H1 (cell line): ENCODE data around the gene RTKN. TPM values are rescaled to one million over a fixed set of nuclear protein-coding genes. Genes with fewer than 3 reads are reported as not detected.

Source experiments
- CTCF ChIA-PET: fragments of 300-600 bp; sonication (Branson Sonifier 250); formaldehyde crosslinking; loops from one replicate; lab custom pipeline; 2021; ENCODE audit not compliant: partially characterized antibody; lab: Charles Lee
- POLR2A ChIA-PET: fragments of 300-600 bp; sonication (Branson Sonifier 250); formaldehyde crosslinking; loops from one replicate; lab custom pipeline; 2021; ENCODE audit warnings: inconsistent platforms; ENCODE audit not compliant: partially characterized antibody; lab: Charles Lee
- DNase-seq, 2 experiments: peaks; one replicate each; pipeline versions ENCODE4 v3.0.0 to v3.0.0-alpha.2; 2010 to 2022; ENCODE audit warnings: low spot score in 2 of 2, low read depth in 1 of 2, mixed read lengths in 1 of 2
- FAIRE-seq: peaks from 2 replicates; lab custom pipeline; 2011; peaks lifted over from hg19 to GRCh38; lab: Jason Lieb, UNC
- H2AFZ ChIP-seq: 2 replicates; pipeline ENCODE4 v1.8.1; 2012; ENCODE audit warnings: low read length, inconsistent platforms
- H2AK5ac ChIP-seq: 2 replicates; pipeline ENCODE4 v1.6.1; 2013; ENCODE audit warnings: low read depth, low read length
- H2BK120ac ChIP-seq: replicated peaks from 2 replicates; pipeline ENCODE3; 2013; ENCODE audit warnings: low read depth, low read length, inconsistent platforms
- H2BK12ac ChIP-seq: 2 replicates; pipeline ENCODE4 v1.6.1; 2013; ENCODE audit warnings: low read depth, low read length
- H2BK15ac ChIP-seq: 2 replicates; pipeline ENCODE4 v1.6.1; 2013; ENCODE audit warnings: low read length
- H2BK20ac ChIP-seq: 2 replicates; pipeline ENCODE4 v1.6.1; 2013; ENCODE audit warnings: low read length
- H2BK5ac ChIP-seq: 2 replicates; pipeline ENCODE4 v1.6.1; 2013; ENCODE audit warnings: low read depth, low read length
- H3K14ac ChIP-seq: 2 replicates; pipeline ENCODE4 v1.6.1; 2013; ENCODE audit warnings: inconsistent platforms; ENCODE audit not compliant: insufficient read length
- H3K18ac ChIP-seq: 2 replicates; pipeline ENCODE4 v1.6.1; 2013; ENCODE audit warnings: low read length; ENCODE audit errors: extremely low read depth
- H3K23ac ChIP-seq: 2 replicates; pipeline ENCODE4 v1.6.1; 2013; ENCODE audit warnings: inconsistent platforms; ENCODE audit not compliant: insufficient read length
- H3K23me2 ChIP-seq: 2 replicates; pipeline ENCODE4 v1.6.1; 2013; ENCODE audit warnings: low read depth, low read length
- H3K27ac ChIP-seq: 2 replicates; pipeline ENCODE4 v1.6.1; 2011; ENCODE audit warnings: low read depth, low read length, inconsistent platforms
- H3K27me3 ChIP-seq, 4 experiments: replicated peaks in 1 of 4; 1 replicate in 1 of 4; 2 replicates in 3 of 4; pipeline versions ENCODE4 v1.6.1 to v1.8.1; 2011 to 2013; ENCODE audit warnings: low read length in 3 of 4, mild to moderate bottlenecking in 3 of 4, inconsistent platforms in 2 of 4, mixed read lengths in 2 of 4, moderate library complexity in 1 of 4; ENCODE audit not compliant: control insufficient read depth in 3 of 4, insufficient read depth in 3 of 4; ENCODE audit errors: extremely low read depth in 1 of 4
- H3K36me3 ChIP-seq, 4 experiments: 2 replicates each; pipeline versions ENCODE4 v1.6.1 to v1.8.1; 2011 to 2013; ENCODE audit warnings: mild to moderate bottlenecking in 4 of 4, low read length in 3 of 4, moderate library complexity in 2 of 4, control low read depth in 1 of 4, inconsistent platforms in 1 of 4; ENCODE audit not compliant: insufficient read depth in 4 of 4, control insufficient read depth in 2 of 4
- H3K4ac ChIP-seq: replicated peaks from 2 replicates; pipeline ENCODE3; 2013; ENCODE audit warnings: low read length, low read depth, mixed read lengths, inconsistent platforms; ENCODE audit not compliant: insufficient read length
- H3K4me1 ChIP-seq, 4 experiments: replicated peaks in 1 of 4; 1 replicate in 1 of 4; 2 replicates in 3 of 4; pipeline versions ENCODE4 v1.6.1 to v1.8.1; 2011 to 2013; ENCODE audit warnings: low read length in 3 of 4, inconsistent platforms in 2 of 4, mixed read lengths in 1 of 4; ENCODE audit not compliant: insufficient read depth in 4 of 4, control insufficient read depth in 3 of 4
- H3K4me2 ChIP-seq, 2 experiments: 2 replicates each; pipeline versions ENCODE4 v1.6.1 to v1.8.1; 2011 to 2013; ENCODE audit warnings: low read depth in 2 of 2, low read length in 2 of 2, control low read depth in 1 of 2, inconsistent platforms in 1 of 2, mild to moderate bottlenecking in 1 of 2; ENCODE audit not compliant: insufficient read depth in 1 of 2
- H3K4me3 ChIP-seq, 4 experiments: fragments of 200-600, 300-600 bp in 1 of 4; sonication (generic), shearing (Covaris generic), sonication (Bioruptor Twin) in 1 of 4; 2 replicates each; pipeline versions ENCODE4 v1.5.1 to v1.8.1; 2011 to 2016; ENCODE audit warnings: low read length in 4 of 4, low read depth in 3 of 4, control low read depth in 2 of 4, inconsistent platforms in 2 of 4, mild to moderate bottlenecking in 2 of 4, mixed read lengths in 1 of 4, moderate library complexity in 1 of 4; ENCODE audit not compliant: insufficient read depth in 2 of 4; ENCODE audit errors: extremely low read depth in 1 of 4
- H3K56ac ChIP-seq: replicated peaks from 2 replicates; pipeline ENCODE3; 2013; ENCODE audit warnings: low read depth, mild to moderate bottlenecking, mixed read lengths, low read length, inconsistent platforms; ENCODE audit not compliant: insufficient read length
- H3K79me1 ChIP-seq: 2 replicates; pipeline ENCODE4 v1.6.1; 2013; ENCODE audit warnings: low read depth, low read length, control low read depth
- H3K79me2 ChIP-seq, 2 experiments: 2 replicates each; pipeline versions ENCODE4 v1.6.1 to v1.8.1; 2012 to 2013; ENCODE audit warnings: low read length in 2 of 2, mild to moderate bottlenecking in 2 of 2, inconsistent platforms in 1 of 2; ENCODE audit not compliant: insufficient read depth in 2 of 2, control insufficient read depth in 1 of 2
- H3K9ac ChIP-seq, 4 experiments: replicated peaks in 1 of 4; 1 replicate in 1 of 4; 2 replicates in 3 of 4; pipeline versions ENCODE4 v1.6.1 to v1.8.1; 2011 to 2013; ENCODE audit warnings: low read depth in 3 of 4, low read length in 3 of 4, control low read depth in 2 of 4, mild to moderate bottlenecking in 2 of 4, moderate library complexity in 2 of 4, inconsistent platforms in 1 of 4; ENCODE audit errors: extremely low read depth in 1 of 4
- H3K9me3 ChIP-seq, 2 experiments: 2 replicates each; pipeline versions ENCODE4 v1.6.1 to v1.8.1; 2012 to 2013; ENCODE audit warnings: mild to moderate bottlenecking in 2 of 2, moderate library complexity in 2 of 2, control low read depth in 1 of 2, inconsistent platforms in 1 of 2, low read depth in 1 of 2, low read length in 1 of 2, mixed read lengths in 1 of 2; ENCODE audit not compliant: insufficient read depth in 2 of 2
- H4K20me1 ChIP-seq, 2 experiments: replicated peaks in 1 of 2; 2 replicates each; pipeline versions ENCODE3 to v1.8.1; 2011 to 2013; ENCODE audit warnings: inconsistent platforms in 2 of 2, low read length in 2 of 2, mild to moderate bottlenecking in 1 of 2; ENCODE audit not compliant: insufficient read depth in 2 of 2, control insufficient read depth in 1 of 2
- H4K5ac ChIP-seq: 2 replicates; pipeline ENCODE4 v1.6.1; 2013; ENCODE audit warnings: low read length, low read depth, mixed read lengths, inconsistent platforms; ENCODE audit not compliant: insufficient read length
- H4K8ac ChIP-seq: 2 replicates; pipeline ENCODE4 v1.8.0; 2013; ENCODE audit warnings: mild to moderate bottlenecking, moderate library complexity, low read length, inconsistent platforms; ENCODE audit not compliant: insufficient read depth; ENCODE audit errors: extremely low read depth
- H4K91ac ChIP-seq: replicated peaks from 2 replicates; pipeline ENCODE3; 2013; ENCODE audit warnings: low read length, mixed read lengths, inconsistent platforms; ENCODE audit not compliant: insufficient read length
- JUND ChIP-seq: IDR thresholded peaks from 2 replicates; pipeline ENCODE4 v1.6.1; 2011; ENCODE audit warnings: mild to moderate bottlenecking, improper control_type of control experiment, low read length
- KDM1A ChIP-seq: fragments of 200-600, 300-600 bp; sonication (generic); IDR thresholded peaks from 2 replicates; pipeline ENCODE4 v1.7.1; 2016; ENCODE audit warnings: mild to moderate bottlenecking, low read length, borderline replicate concordance
- WGBS, 2 experiments: shearing (Covaris generic) in 1 of 2; methylation state at CpG; one replicate each; pipeline versions ENCODE4 v1.1.6 to v1.1.7; 2013 to 2015; ENCODE audit warnings: low lambda C conversion rate in 2 of 2, mixed read lengths in 2 of 2, inconsistent platforms in 1 of 2, low coverage in 1 of 2, missing lambda C conversion rate in 1 of 2; ENCODE audit not compliant: insufficient replicate concordance in 2 of 2, insufficient coverage in 1 of 2, insufficient read length in 1 of 2; ENCODE audit errors: extremely low coverage in 1 of 2, missing lambda C conversion rate in 1 of 2; 5-methylcytosine and 5-hydroxymethylcytosine counted together
- polyA plus RNA-seq, 7 experiments: library from polyadenylated mRNA; depleted of rRNA in 3 of 7; stranded (reverse) in 5 of 7; unstranded in 2 of 7; fragments of >200 nt in 5 of 7; fragments of 200-250 nt in 2 of 7; gene quantifications; 1 replicate in 5 of 7; 2 replicates in 1 of 7; 4 replicates in 1 of 7; pipeline versions ENCODE4 v1.2.1 to v1.2.3, GENCODE V29; 2011 to 2013; ENCODE audit warnings: missing spikeins in 2 of 7, mixed read lengths in 2 of 7
- total RNA-seq: library from RNA; stranded (reverse); fragmentation: NEBNext Ultra II Directional; extraction: Animal tissue kit (Norgen Biotek cat#: 25700); gene quantifications from 2 replicates; pipeline ENCODE4 v1.2.1, GENCODE V29; 2021

The RTKN gene
- total and polyA plus RNA-seq, 2 of the 8 experiments (the other 6 are each of a cell fraction or from before 2014, with no cell fraction given), result 40.2 to 54.1 TPM

DNA sequence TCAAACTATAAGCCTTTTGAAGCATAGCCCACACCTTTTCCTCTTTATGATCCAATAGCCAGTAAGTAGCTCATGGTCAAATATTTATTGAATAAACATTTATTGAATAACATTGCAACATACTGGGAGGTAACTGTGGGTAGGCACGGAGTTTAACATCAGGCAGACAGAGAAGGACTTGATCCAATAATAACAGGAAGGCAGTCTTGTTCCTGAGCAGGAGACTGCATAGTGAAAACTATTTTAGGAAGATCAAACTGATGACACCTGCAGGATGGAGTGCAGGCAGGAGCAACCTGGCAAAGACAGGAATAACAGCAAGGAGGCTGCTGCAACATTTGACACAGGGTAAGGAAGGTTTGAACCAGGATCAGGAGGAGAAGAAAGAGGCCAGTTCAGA, 58.5 kb downstream of the RTKN start:
- FAIRE-seq, result no peak
- no peak overlapping the region for H3K9ac ChIP-seq

More for the DNA sequence above, 58.5 kb downstream of the RTKN start:
- no peak overlapping the region for H2BK5ac ChIP-seq
- H2BK120ac ChIP-seq, result no peak overlapping the region
- POLR2A ChIA-PET, result interaction anchor here (2.2 kb wide), 1 partner anchor 8 kb away, joined by 14 read pairs; no protein-coding TSS in a partner anchor
- no peak for DNase-seq
- H2BK15ac ChIP-seq, result no peak overlapping the region
- H3K23me2 ChIP-seq, result no peaks in the 10 kb centered on the region
- H3K4me3 ChIP-seq, result no peak overlapping the region
- H3K56ac ChIP-seq, result no peak overlapping the region
- no peaks in the 10 kb centered on the region for H3K27me3 ChIP-seq
- H3K9me3 ChIP-seq, result no peaks in the 10 kb centered on the region
- peaks cover 0 to 5% (median 2%) of the 10 kb centered on the region in 4 experiments; a peak in 4 of 8 replicates for H3K36me3 ChIP-seq
- H3K79me2 ChIP-seq, result peaks cover 4 to 80% of the 10 kb centered on the region in 2 experiments
- H3K4me2 ChIP-seq, result no peak overlapping the region
- no peak overlapping the region for H3K23ac ChIP-seq
- no peak overlapping the region for H3K4ac ChIP-seq
- H3K4me1 ChIP-seq, result peaks cover 0 to 9% (median 7%) of the 10 kb centered on the region in 4 experiments; a peak in 6 of 7 replicates
- H2BK20ac ChIP-seq, result no peak overlapping the region
- H4K91ac ChIP-seq, result no peak overlapping the region
- no peak overlapping the region for H4K8ac ChIP-seq
- H2BK12ac ChIP-seq, result no peak overlapping the region
- CTCF ChIA-PET, result interaction anchor here (1.6 to 1.8 kb wide), 2 partner anchors 15 to 48 kb away, joined by 5 to 6 read pairs; no protein-coding TSS in a partner anchor
- H4K5ac ChIP-seq, result no peak overlapping the region
- peaks cover 12 to 20% of the 10 kb centered on the region in 2 experiments for H4K20me1 ChIP-seq
- H3K14ac ChIP-seq, result no peak overlapping the region
- H2AFZ ChIP-seq, result no peak overlapping the region
- WGBS, 2 experiments, result 86% methylated on average over 1 of the region's 1 CpG; no CpG with 5 or more reads in 1 of the 2 experiments
- no peak overlapping the region for H3K27ac ChIP-seq
- peaks cover 28% of the 10 kb centered on the region for H3K79me1 ChIP-seq
- TF ChIP-seq JUND (no peak), KDM1A (no peak)
- H2AK5ac ChIP-seq, result no peak overlapping the region
- no peak overlapping the region for H3K18ac ChIP-seq
